ENCODE results near the gene CUTC. TPM values are rescaled to one million over a fixed set of nuclear protein-coding genes. Genes with fewer than 3 reads are reported as not detected.
A peak's percentile ranks its signal among the peaks of the same experiment; 100 is the strongest.

CUTC gene
- total RNA-seq, 4 donors from 2014 or later, result 11.7 to 53.6 (median 17.0) TPM

GRCh38 chr10:99784016-99784726 is 52.1 kb downstream of the CUTC start:
- DNase-seq, result peak in 1 of 3 donors; percentile 50
- Histone ChIP-seq H3K27me3 (no peaks in the 10 kb centered on the region), H3K4me1 (peaks cover 0 to 6% (median 0%) of the 10 kb centered on the region in 4 donors), H3K4me3 (peak overlapping the region in 1 of 4 donors; percentile 45), H3K9me3 (no peaks in the 10 kb centered on the region), H3K27ac (no peak overlapping the region), H3K36me3 (no peaks in the 10 kb centered on the region)
- TF ChIP-seq POLR2A (IDR thresholded peaks at IDR 0.05) (no peak), CTCF (IDR thresholded peaks at IDR 0.05) (no peak)

- Histone ChIP-seq H3K27me3 (no peaks in the 10 kb centered on the region), H3K4me1 (peaks cover 0 to 6% (median 0%) of the 10 kb centered on the region in 4 donors), H3K27ac (no peak overlapping the region), H3K36me3 (no peaks in the 10 kb centered on the region), H3K9me3 (no peaks in the 10 kb centered on the region), H3K4me3 (peak overlapping the region in 1 of 4 donors; percentile 45)
- TF ChIP-seq POLR2A (IDR thresholded peaks at IDR 0.05) (no peak), CTCF (IDR thresholded peaks at IDR 0.05) (no peak)
- no peak for DNase-seq
Observed at GRCh38 chr10:99784727-99785441, 52.9 kb downstream of the CUTC start.

GRCh38 chr10:99785646-99786045 is 53.6 kb downstream of the CUTC start:
- Histone ChIP-seq H3K36me3 (no peaks in the 10 kb centered on the region), H3K27ac (no peak overlapping the region), H3K9me3 (no peaks in the 10 kb centered on the region), H3K4me3 (no peak overlapping the region), H3K4me1 (peaks cover 0 to 6% (median 0%) of the 10 kb centered on the region in 4 donors), H3K27me3 (no peaks in the 10 kb centered on the region)
- TF ChIP-seq CTCF (IDR thresholded peaks at IDR 0.05) (no peak), POLR2A (IDR thresholded peaks at IDR 0.05) (no peak)
- no peak for DNase-seq

- H3K27ac ChIP-seq, result no peak overlapping the region
Observed at GRCh38 chr10:99787311-99787710, 55.3 kb downstream of the CUTC start.

More at GRCh38 chr10:99787311-99787710, 55.3 kb downstream of the CUTC start:
- TF ChIP-seq POLR2A (IDR thresholded peaks at IDR 0.05) (no peak), CTCF (IDR thresholded peaks at IDR 0.05) (no peak)
- no peaks in the 10 kb centered on the region for H3K27me3 ChIP-seq
- H3K4me3 ChIP-seq, result no peak overlapping the region
- no peak for DNase-seq
- H3K36me3 ChIP-seq, result no peaks in the 10 kb centered on the region
- no peaks in the 10 kb centered on the region for H3K4me1 ChIP-seq
- no peaks in the 10 kb centered on the region for H3K9me3 ChIP-seq

All from Peyer's patch (tissue), 4 donors.